OCI-LY3 (cell line): ENCODE results near the gene ARHGEF17.

Source experiments
- EZH2phosphoT487 ChIP-seq: fragments of 200-600 bp; shearing (Covaris generic); IDR thresholded peaks from 2 replicates; pipeline ENCODE4 v1.6.1; 2018; ENCODE audit warnings: antibody characterized with exemption, mixed run types, low read depth
- TF ChIP-seq, protein P1 (sequence below): fragments of 200-600, 300-600 bp; sonication (generic); IDR thresholded peaks from 2 replicates; pipeline ENCODE4 v1.5.1; 2014; ENCODE audit warnings: antibody characterized with exemption, low read length, low read depth

DNA sequence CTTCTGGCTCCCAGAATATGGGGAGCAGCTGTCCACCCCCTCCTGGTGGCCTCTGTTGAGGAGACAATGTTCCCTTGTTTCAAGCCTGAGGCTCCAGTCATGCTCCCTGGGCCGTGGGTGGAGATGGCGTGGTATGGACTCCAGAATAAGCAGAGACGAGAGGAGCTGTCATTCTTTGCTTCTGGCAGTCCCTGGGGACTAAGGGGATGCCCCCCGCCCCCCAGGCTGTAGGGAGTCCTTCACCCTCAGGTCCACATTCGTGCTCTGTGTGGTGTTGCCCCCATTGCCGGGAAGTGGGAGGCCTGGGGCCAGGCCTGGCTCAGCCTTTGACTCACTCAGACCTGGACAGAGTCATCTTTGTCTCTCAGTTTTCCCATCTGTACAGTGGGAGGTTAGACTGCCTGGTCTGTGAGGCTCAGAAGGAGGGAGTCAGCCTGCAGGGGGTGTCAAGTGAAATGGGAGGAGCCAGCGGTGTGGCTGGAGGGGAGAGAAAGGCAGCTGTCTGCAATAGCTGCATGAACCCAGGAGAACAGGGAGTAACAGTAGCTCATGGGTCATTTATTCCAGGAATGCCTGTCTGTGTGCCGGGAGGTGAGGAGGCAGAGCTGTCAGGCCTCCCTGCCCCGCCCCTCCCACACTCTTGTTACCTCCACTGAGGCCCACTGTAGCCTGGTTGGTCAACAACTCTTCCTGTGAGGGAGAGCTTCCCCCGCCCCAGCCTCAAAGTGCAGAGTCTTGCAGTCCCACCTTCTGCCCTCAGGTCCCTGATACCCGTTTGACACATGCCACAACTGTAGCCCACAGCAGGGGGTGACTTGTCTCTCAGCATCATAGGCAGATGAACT, 6.3 kb downstream of the ARHGEF17 start:
- TF ChIP-seq, protein P1, sequence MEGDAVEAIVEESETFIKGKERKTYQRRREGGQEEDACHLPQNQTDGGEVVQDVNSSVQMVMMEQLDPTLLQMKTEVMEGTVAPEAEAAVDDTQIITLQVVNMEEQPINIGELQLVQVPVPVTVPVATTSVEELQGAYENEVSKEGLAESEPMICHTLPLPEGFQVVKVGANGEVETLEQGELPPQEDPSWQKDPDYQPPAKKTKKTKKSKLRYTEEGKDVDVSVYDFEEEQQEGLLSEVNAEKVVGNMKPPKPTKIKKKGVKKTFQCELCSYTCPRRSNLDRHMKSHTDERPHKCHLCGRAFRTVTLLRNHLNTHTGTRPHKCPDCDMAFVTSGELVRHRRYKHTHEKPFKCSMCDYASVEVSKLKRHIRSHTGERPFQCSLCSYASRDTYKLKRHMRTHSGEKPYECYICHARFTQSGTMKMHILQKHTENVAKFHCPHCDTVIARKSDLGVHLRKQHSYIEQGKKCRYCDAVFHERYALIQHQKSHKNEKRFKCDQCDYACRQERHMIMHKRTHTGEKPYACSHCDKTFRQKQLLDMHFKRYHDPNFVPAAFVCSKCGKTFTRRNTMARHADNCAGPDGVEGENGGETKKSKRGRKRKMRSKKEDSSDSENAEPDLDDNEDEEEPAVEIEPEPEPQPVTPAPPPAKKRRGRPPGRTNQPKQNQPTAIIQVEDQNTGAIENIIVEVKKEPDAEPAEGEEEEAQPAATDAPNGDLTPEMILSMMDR, result no peak
- TF ChIP-seq EZH2phosphoT487, result no peak
